WTC11 (cell line): ENCODE data around the gene PGAP3. TPM values are rescaled to one million over a fixed set of nuclear protein-coding genes. Genes with fewer than 3 reads are reported as not detected.
"Not testable (repeated sequence)": the region's sequence is repeated elsewhere in the genome, so short reads cannot be mapped to it uniquely, and the experiment has no call there.

Experiments
- ATAC-seq: fragments of 200-7000 bp; cut with Tn5 transposase; 2 replicates; pipeline ENCODE4 v1.10.0; 2021; ENCODE audit warnings: mild to moderate bottlenecking, moderate library complexity
- CTCF ChIA-PET: fragments of 300-600 bp; sonication (Branson Sonifier 250); formaldehyde crosslinking; loops from one replicate; lab custom pipeline; 2021; ENCODE audit warnings: antibody characterized with exemption; lab: Charles Lee
- POLR2A ChIA-PET: fragments of 350-600 bp; sonication (Branson Sonifier 250); formaldehyde crosslinking; loops from one replicate; lab custom pipeline; 2021; ENCODE audit warnings: antibody characterized with exemption; lab: Charles Lee
- DNase-seq: peaks from one replicate; pipeline ENCODE4 v3.0.0; 2021; ENCODE audit warnings: low spot score
- H3K27ac Mint-ChIP-seq: 2 replicates; pipeline ENCODE4 v1.8.0; 2021; ENCODE audit warnings: mixed read lengths
- H3K27me3 Mint-ChIP-seq: 2 replicates; pipeline ENCODE4 v1.8.0; 2021; ENCODE audit warnings: low read depth, mild to moderate bottlenecking, moderate library complexity, mixed read lengths
- H3K36me3 Mint-ChIP-seq: 2 replicates; pipeline ENCODE4 v1.8.0; 2021; ENCODE audit warnings: mixed read lengths
- H3K4me1 Mint-ChIP-seq: 2 replicates; pipeline ENCODE4 v1.8.0; 2022; ENCODE audit warnings: mixed read lengths
- H3K4me3 Mint-ChIP-seq: 2 replicates; pipeline ENCODE4 v1.8.0; 2021; ENCODE audit warnings: mild to moderate bottlenecking, moderate library complexity, mixed read lengths
- H3K9me3 Mint-ChIP-seq: 2 replicates; pipeline ENCODE4 v1.8.0; 2021; ENCODE audit warnings: mixed read lengths
- AFF4 ChIP-seq: sonication (generic); formaldehyde crosslinking; IDR thresholded peaks from 2 replicates; pipeline ENCODE4 v1.8.1; 2023; ENCODE audit warnings: mild to moderate bottlenecking, missing genetic modification reagents, borderline replicate concordance
- ATF3 ChIP-seq: sonication (generic); formaldehyde crosslinking; conservative IDR thresholded peaks from 2 replicates; pipeline ENCODE4 v1.8.1; 2022; ENCODE audit warnings: mild to moderate bottlenecking, missing genetic modification reagents
- GRHL2 ChIP-seq: fragments of 250-450 bp; sonication (Bioruptor Pico); IDR thresholded peaks from 2 replicates; pipeline ENCODE4 v1.8.0; 2022; ENCODE audit warnings: mild to moderate bottlenecking, moderate library complexity; ENCODE audit not compliant: insufficient replicate concordance, severe bottlenecking
- JUN ChIP-seq: sonication (generic); formaldehyde crosslinking; IDR thresholded peaks from 2 replicates; pipeline ENCODE4 v1.8.0; 2023; ENCODE audit warnings: mild to moderate bottlenecking, missing genetic modification reagents
- USF2 ChIP-seq: sonication (generic); formaldehyde crosslinking; IDR thresholded peaks from 2 replicates; pipeline ENCODE4 v1.8.1; 2023; ENCODE audit warnings: mild to moderate bottlenecking, missing genetic modification reagents, moderate library complexity
- ZBTB21 ChIP-seq: sonication (generic); formaldehyde crosslinking; IDR thresholded peaks from 2 replicates; pipeline ENCODE4 v1.8.1; 2023; ENCODE audit warnings: mild to moderate bottlenecking, missing genetic modification reagents, borderline replicate concordance
- total RNA-seq: library from RNA; stranded (reverse); gene quantifications from 3 replicates; pipeline ENCODE4 v1.2.3, GENCODE V29; 2021
- TF ChIP-seq, protein P1 (sequence below): sonication (generic); formaldehyde crosslinking; conservative IDR thresholded peaks from 2 replicates; pipeline ENCODE4 v1.8.1; 2023; ENCODE audit warnings: mild to moderate bottlenecking, low read depth, missing genetic modification reagents, moderate library complexity
- TF ChIP-seq, protein P2 (sequence below): fragments of 250-450 bp; sonication (Bioruptor Pico); IDR thresholded peaks from 2 replicates; pipeline ENCODE4 v1.8.0; 2021; ENCODE audit warnings: mild to moderate bottlenecking

PGAP3 gene
- total RNA-seq, 1 experiment from 2014 or later, result 24.9 TPM

DNA sequence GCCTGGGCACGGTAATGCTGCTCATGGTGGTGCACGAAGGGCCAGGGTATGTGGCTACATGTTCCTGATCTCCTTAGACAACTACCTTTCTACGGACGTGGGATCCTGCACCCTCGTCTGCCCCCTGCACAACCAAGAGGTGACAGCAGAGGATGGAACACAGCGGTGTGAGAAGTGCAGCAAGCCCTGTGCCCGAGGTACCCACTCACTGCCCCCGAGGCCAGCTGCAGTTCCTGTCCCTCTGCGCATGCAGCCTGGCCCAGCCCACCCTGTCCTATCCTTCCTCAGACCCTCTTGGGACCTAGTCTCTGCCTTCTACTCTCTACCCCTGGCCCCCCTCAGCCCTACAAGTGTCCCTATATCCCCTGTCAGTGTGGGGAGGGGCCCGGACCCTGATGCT is 24.0 kb upstream of the PGAP3 start (continued):
- no peak for TF ChIP-seq ATF3
- TF ChIP-seq, protein P1, sequence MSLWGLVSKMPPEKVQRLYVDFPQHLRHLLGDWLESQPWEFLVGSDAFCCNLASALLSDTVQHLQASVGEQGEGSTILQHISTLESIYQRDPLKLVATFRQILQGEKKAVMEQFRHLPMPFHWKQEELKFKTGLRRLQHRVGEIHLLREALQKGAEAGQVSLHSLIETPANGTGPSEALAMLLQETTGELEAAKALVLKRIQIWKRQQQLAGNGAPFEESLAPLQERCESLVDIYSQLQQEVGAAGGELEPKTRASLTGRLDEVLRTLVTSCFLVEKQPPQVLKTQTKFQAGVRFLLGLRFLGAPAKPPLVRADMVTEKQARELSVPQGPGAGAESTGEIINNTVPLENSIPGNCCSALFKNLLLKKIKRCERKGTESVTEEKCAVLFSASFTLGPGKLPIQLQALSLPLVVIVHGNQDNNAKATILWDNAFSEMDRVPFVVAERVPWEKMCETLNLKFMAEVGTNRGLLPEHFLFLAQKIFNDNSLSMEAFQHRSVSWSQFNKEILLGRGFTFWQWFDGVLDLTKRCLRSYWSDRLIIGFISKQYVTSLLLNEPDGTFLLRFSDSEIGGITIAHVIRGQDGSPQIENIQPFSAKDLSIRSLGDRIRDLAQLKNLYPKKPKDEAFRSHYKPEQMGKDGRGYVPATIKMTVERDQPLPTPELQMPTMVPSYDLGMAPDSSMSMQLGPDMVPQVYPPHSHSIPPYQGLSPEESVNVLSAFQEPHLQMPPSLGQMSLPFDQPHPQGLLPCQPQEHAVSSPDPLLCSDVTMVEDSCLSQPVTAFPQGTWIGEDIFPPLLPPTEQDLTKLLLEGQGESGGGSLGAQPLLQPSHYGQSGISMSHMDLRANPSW (CRISPR knock-in tag), result no peak
- no peak for TF ChIP-seq GRHL2 (CRISPR knock-in tag)
- no peak for TF ChIP-seq JUN (CRISPR knock-in tag)
- TF ChIP-seq, protein P2, sequence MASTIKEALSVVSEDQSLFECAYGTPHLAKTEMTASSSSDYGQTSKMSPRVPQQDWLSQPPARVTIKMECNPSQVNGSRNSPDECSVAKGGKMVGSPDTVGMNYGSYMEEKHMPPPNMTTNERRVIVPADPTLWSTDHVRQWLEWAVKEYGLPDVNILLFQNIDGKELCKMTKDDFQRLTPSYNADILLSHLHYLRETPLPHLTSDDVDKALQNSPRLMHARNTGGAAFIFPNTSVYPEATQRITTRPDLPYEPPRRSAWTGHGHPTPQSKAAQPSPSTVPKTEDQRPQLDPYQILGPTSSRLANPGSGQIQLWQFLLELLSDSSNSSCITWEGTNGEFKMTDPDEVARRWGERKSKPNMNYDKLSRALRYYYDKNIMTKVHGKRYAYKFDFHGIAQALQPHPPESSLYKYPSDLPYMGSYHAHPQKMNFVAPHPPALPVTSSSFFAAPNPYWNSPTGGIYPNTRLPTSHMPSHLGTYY (CRISPR knock-in tag), result no peak
- no peak for TF ChIP-seq USF2 (CRISPR knock-in tag)
- no peak for TF ChIP-seq ZBTB21 (CRISPR knock-in tag)
- no peak for TF ChIP-seq AFF4
- TF ChIP-seq, all 79 proteins: peak for 0

GRCh38 chr17:39711071-39711470 is 23.2 kb upstream of the PGAP3 start:
- not testable (repeated sequence) for H3K9me3 Mint-ChIP-seq, H3K4me1 Mint-ChIP-seq, DNase-seq, H3K27me3 Mint-ChIP-seq, ATAC-seq, H3K27ac Mint-ChIP-seq, H3K4me3 Mint-ChIP-seq
- peaks cover 62% of the 10 kb centered on the region for H3K36me3 Mint-ChIP-seq
- CTCF ChIA-PET, result interaction anchor here (0.7 to 1.7 kb wide), 4 partner anchors 8 to 90 kb away, joined by 3 to 6 read pairs (median 4); no protein-coding TSS in a partner anchor
- POLR2A ChIA-PET, result interaction anchor here (1.1 kb wide), 1 partner anchor 23 kb away, joined by 3 read pairs; the partner anchor contains the start of gene PGAP3

DNA sequence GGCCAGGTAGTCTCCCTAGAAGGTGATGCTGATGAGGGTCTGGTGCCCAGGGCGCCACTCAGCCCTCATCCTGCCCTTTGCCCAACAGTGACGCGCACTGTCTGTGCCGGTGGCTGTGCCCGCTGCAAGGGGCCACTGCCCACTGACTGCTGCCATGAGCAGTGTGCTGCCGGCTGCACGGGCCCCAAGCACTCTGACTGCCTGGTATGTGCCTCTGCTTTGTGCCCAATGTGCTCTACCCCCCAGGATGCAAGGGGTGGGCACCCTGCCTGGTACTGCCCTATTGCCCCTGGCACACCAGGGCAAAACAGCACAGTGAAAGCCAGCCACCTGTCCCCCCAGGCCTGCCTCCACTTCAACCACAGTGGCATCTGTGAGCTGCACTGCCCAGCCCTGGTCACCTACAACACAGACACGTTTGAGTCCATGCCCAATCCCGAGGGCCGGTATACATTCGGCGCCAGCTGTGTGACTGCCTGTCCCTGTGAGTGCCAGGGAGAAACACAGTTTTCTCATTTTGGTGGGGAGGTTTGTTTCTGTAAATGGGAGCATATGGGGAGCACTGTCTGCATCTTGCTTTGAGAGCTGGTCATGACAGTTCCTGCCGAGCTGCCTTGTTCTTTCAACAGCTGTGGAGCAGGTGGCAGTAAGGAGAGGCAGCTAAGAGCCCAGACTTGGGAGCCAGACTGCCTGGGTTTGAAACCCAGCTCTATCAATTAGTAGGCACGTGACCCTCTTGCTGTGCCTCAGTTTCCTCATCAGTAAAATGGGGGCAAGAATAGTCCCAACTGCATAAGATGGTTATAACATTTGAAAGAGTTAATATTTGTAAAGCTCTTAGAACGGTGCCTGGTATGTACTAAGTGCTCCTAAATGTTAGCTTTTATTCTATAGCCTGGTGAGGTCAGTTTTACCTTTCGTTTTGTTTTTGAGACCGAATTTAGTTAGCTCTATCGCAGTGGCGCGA is 22.4 kb upstream of the PGAP3 start:
- CTCF ChIA-PET, result interaction anchor here (0.5 to 1.7 kb wide), 5 partner anchors 9 to 90 kb away, joined by 3 to 6 read pairs (median 4); no protein-coding TSS in a partner anchor
- H3K27me3 Mint-ChIP-seq, result no peaks in the 10 kb centered on the region
- no peak for TF ChIP-seq ATF3
- POLR2A ChIA-PET, result interaction anchor here (1.1 kb wide), 1 partner anchor 22 kb away, joined by 3 read pairs; the partner anchor contains the start of gene PGAP3
- peaks cover 58% of the 10 kb centered on the region for H3K36me3 Mint-ChIP-seq
- H3K27ac Mint-ChIP-seq, result no peak overlapping the region
- DNase-seq (no peak), ATAC-seq (no peak)
- no peaks in the 10 kb centered on the region for H3K9me3 Mint-ChIP-seq
- H3K4me1 Mint-ChIP-seq, result peaks cover 8% of the 10 kb centered on the region
- H3K4me3 Mint-ChIP-seq, result no peak overlapping the region
